ENCODE measurements around the gene DHRS13.
"Not testable (repeated sequence)": the region's sequence is repeated elsewhere in the genome, so short reads cannot be mapped to it uniquely, and the experiment has no call there.

DHRS13 gene

DNA sequence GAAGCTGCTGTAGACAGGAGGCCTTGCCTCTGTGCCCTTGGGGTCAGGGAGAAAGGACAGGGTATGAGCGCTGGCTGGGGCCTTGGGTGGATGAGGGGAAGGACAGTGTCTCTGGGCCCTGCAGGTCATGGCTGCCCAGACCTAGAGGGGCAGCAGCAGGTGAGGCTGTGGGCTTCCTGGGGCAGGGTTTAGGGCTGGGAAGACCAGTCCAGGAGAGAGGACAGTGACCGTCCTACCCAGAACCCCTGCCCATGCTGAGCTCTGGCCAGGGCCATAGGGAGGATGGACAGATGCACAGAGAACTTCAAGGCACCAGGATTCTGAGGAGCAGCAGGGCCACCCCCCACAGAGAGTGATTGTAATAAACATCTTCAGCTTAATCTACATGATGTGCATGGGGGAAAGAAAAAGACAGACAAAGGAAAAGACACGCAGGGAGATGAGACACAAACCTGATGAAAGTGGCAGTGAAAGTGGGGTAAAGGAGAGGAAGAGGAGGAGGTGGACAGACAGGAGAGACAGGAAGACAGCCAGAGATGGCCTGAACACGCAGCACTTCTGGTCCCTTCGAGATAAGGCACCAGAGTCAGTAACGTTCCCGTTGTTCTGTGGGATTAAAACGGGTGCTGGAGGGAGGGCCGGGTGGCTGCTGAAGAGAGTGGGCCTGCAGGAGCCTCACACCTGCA, 22.9 kb downstream of the DHRS13 start:
- no peak for DNase-seq

DNA sequence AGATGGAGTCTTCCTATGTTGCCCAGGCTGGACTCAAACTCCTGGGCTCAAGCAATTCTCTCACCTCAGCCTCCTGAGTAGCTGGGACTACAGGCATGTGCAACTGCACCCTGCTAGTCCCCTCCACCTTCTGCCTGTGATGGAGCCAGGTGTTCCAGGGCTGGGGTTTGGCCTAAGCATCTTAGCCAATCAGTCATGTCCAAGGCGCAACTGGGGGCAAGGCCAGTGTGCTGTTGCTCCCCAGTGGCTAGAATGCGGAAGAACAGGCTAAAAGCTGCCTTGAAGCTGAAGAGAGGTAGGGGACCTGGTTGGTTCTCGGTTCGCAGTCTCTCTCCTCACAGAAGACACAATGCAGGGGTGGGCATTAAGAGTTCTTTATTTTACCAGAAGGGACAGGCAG, 23.9 kb downstream of the DHRS13 start:
- DNase-seq = no peak

- no peak for DNase-seq
Observed at GRCh38 chr17:28878158-28878910, 24.5 kb downstream of the DHRS13 start.

DNA sequence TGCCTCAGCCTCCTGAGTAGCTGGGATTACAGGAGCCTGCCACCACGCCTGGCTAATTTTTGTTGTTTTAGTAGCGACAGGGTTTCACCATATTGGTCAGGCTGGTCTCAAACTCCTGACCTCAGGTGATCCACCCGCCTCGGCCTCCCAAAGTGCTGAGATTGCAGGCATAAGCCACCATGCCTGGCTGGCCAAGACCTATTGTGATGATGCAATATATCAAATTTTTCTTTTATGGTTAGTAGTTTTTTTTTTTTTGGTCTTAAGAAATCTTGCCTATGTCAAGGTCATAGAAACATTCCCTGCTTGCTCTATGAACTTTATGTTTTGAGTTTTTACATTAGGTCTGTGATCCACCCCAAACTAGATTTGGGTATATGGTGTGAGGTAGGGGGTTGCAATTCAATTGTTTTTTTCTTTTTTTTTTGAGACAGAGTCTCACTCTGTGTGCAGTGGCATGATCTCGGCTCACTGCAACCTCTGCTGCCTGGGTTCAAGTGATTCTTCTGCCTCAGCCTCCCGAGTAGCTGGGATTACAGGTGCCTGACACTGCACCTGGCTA, 25.6 kb downstream of the DHRS13 start:
- not testable (repeated sequence) for DNase-seq

GRCh38 chr17:28875848-28876550, 26.9 kb downstream of the DHRS13 start:
- no peak for DNase-seq

DNA sequence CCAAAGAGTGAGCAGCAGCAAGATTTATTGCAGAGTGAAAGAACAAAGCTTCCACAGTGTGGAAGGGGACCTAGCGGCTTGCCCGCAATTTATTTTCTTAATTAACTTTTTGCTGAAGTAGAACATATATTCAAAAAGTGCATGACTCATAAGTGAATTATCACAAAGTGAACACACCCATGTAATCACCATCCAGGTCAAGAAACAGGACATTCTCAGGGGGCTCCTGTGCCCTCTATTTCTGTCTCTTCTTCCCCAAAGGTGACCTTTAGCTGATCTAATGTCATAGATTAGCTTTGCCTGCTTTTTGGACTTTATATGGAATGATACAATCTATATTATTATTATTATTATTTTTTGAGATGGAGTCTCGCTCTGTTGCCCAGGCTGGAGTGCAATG, 28.1 kb downstream of the DHRS13 start:
- no peak for DNase-seq

- DNase-seq = no peak
Observed at GRCh38 chr17:28873839-28874238, 29.0 kb downstream of the DHRS13 start.

- no peak for DNase-seq
Observed at GRCh38 chr17:28871056-28871579, 31.8 kb downstream of the DHRS13 start.

DNA sequence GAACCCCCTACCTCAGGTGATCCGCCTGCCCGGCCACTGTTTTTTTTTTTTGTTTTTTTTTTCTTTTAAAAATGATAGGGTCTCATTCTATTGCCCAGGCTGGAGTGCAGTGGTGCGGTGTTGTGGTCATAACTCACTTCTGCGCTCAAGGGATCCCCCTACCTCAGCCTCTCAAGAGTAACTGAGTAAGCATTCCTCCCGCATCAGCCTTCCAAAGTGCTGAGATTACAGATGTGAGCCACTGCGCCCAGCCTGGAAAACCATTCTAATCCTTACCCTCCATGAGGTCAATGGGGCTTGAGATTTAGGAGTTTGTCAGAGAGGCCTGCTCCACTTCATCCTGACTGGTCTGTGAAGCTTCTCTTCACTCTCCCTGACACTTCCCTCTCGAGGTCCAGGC, 35.6 kb downstream of the DHRS13 start:
- no peak for DNase-seq

GRCh38 chr17:28865946-28866752, 36.7 kb downstream of the DHRS13 start:
- no peak for DNase-seq

DNA sequence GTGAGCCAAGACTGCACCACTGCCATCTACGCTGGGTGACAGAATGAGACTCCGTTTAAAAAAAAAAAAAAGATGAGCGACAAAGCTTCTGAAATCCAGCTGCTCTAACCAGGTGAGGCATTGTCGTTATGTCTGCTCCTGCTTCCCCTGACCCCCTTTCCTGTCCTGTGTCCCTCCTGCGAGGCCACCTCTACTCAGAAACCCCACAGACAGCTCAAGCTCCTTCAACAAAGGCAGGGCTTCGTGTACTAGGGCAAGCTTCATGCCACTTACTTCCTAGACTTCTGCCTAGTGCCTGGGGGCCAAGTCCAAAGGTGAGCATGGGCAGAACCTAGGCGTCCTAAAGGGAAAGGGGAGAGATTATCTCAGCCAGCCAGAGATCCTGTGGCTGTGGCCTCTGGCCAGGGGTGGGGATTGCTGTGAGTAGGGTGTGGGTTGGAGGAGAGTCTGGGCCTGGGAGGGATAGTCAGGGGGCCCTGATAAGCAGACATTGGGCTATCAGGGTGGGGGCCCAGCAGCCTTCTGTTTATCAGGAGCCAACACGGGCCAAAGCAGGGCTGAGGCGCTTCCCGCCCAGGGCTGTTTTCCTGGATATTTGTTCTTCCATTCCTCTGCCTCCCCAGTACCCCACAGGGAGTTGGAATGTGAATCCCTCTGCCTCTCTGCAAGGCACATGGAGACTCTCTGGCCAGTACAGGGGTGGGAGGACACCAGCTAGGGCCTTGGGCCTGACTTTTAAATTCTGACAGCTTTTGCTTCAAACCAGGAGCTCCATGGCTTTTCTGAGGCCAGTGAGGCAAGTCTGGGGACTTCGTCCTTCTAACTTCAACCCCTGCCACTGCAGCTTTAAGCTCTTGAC, 37.7 kb downstream of the DHRS13 start:
- DNase-seq = no peak

GRCh38 chr17:28863953-28864352, 38.9 kb downstream of the DHRS13 start:
- DNase-seq = no peak

- no peak for DNase-seq
Observed at GRCh38 chr17:28862561-28862960, 40.3 kb downstream of the DHRS13 start.

DNA sequence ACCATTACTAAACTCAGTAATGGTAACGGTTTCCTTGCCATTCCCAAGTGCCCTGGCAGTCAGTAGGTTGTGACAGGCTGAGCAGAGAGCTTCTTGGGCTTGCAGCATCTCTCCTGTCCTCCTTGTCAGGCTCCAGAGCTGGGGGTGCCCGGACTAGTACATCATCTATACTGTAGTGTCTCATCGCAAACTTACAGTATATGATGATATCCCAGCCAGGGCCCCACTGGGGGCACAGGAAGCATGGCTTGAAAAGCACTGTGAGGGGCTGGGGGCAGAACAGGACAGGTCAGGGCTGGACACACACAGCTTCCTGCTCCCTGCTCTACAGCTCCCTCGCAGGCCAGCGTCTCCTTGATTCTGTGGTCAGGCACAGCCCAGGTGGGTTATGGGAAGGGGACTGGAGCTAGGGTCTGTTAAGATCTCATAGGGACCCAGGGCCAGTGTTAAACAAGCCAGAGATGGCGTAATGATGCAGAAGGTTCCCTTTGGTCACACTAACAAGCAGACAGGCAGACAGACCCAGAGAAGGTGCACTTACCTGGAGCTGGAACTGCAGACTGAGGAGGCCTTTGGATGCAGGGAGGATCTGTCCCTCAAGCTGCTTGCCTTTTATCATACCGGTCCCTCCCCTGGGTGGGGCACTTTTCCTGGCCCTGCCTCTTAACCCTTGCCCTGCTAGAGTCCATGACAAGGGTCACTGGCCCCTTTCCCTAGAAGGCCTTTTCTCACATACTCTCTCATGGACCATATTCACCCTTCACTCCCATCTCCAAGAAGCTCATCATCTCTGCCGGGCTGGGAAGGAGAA, 41.3 kb downstream of the DHRS13 start:
- DNase-seq = no peak

DNA sequence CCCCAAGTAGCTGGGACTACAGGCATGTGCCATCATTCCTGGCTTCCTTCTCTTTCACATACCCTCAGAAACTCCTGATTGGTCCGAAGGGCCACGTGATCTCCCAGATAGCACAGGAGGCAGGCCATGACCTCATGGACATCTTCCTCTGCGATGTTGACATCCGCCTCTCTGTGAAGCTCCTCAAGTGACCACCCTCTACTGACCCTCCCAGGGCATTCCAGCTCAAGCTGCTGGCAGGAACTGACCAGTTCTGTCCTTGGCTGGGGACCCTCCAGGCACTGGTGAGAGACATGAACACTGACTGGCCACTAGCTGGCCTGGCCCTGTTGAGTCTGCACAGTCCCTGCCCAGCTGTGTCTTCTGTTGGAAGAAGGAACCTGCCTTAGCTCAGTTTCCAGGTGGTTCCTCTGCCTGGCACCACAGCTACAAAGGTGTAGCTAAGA, 42.5 kb downstream of the DHRS13 start:
- DNase-seq = no peak

DNA sequence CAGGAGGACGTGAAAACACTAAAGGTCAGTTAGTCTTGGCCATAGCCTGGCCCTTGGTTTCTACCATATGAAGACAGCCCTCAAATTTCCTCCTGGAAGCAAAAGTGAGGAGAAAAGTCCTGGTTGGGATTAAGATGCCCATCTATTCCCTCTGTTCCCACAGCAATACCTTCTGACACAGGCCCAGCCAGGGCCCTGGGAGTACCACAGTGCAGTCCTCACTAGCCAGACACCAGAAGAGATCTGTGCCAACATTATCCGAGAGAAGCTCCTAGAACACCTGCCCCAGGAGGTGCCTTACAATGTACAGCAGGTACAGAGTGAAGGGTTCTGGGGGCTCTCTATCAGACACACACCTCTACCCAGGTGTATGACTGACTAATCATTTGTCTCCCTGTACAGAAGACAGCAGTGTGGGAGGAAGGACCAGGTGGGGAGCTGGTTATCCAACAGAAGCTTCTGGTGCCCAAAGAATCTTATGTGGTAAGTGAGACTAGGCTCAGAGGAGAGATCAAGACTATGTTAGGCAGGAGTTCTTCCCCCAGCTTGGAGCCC, 44.0 kb downstream of the DHRS13 start:
- no peak for DNase-seq

DNA sequence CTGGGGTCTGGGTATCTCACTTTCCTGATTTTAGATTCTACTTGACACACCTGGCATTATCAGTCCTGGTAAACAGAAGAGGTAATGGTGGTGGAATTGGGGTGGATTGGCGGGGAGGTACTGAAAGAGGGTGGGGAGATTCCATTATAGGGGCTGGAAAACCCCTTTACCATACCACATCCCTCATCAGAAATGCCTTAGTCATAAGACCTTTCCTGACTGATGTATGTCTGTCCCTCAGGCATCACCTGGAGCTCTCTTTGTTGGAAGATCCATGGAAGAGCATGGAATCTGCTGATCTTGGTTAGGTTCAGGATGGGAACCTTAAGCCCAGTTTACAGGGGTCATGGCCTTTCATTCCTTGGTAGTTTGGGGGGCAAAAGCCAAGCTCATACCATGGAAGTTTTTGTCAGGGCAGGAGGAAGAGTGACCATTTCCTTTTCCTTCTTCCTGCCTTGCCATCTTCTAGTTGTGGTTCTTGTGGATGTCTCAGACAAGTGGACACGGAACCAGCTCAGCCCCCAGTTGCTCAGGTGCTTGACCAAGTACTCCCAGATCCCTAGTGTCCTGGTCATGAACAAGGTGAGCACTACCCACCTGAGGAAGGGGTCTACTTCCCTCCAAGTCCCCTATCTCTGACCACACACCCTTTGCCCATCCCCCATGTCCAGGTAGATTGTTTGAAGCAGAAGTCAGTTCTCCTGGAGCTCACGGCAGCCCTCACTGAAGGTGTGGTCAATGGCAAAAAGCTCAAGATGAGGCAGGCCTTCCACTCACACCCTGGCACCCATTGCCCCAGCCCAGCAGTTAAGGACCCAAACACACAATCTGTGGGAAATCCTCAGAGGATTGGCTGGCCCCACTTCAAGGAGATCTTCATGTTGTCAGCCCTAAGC, 44.7 kb downstream of the DHRS13 start:
- DNase-seq = no peak

DNA sequence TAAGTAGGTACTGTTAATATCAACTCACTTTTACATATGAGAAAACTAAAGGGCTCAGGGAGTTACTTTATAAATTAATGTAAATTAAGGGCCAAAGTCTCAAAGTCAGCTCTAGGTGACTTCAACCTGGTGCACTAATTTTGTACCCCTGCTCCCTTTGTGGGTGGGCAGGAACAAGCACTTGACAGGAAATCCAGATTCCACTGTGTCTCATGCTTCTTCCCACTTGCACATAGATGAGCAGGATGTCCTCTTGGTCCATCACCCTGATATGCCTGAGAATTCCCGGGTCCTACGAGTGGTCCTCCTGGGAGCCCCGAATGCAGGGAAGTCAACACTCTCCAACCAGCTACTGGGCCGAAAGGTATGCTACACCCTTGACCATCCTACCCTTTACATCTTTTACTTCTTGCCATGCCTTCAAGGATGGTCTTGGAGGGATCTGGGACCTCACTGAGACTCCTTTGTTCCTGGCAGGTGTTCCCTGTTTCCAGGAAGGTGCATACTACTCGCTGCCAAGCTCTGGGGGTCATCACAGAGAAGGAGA, 46.8 kb downstream of the DHRS13 start:
- DNase-seq = no peak

DNA sequence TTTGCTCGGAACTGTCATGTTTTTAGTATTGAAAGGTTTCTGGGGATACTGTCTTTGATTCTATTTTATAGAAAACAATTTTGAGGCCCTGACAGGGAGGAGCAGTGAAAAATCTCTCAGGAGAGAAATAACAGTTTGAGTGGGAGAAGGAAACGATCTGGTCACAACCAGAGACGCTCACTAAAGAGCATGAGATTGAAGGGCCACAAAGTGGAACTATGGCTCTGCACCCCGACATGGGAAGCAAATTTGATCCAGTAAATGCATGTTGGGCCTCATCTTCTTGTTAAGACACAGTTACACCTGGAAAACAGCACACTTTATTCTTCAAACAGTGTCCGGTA, 47.6 kb downstream of the DHRS13 start:
- no peak for DNase-seq

Data from hippocampal formation (tissue), 2 donors.